Activated CD8-positive, alpha-beta memory T cell treated with anti-CD3 and anti-CD28 coated beads, Interleukin-2, amount 50 U/mL, for 24 hours (primary cell): Measurements from ENCODE around the gene STXBP5L.
"Not testable (repeated sequence)": the region's sequence is repeated elsewhere in the genome, so short reads cannot be mapped to it uniquely, and the experiment has no call there.

Experiments
- DNase-seq: peaks from one replicate; pipeline ENCODE4 v3.0.0-alpha.2; 2020; ENCODE audit errors: extremely low read depth

STXBP5L gene

GRCh38 chr3:121018917-121019321 lies 110.9 kb downstream of the STXBP5L start:
- DNase-seq: no peak

GRCh38 chr3:121063628-121064027 lies 155.6 kb downstream of the STXBP5L start:
- DNase-seq: no peak

GRCh38 chr3:121064121-121064520 lies 156.1 kb downstream of the STXBP5L start:
- no peak for DNase-seq

- no peak for DNase-seq
Measured at GRCh38 chr3:121072133-121072532, 164.1 kb downstream of the STXBP5L start.

- no peak for DNase-seq
Measured at GRCh38 chr3:121073011-121073410, 165.0 kb downstream of the STXBP5L start.

- DNase-seq: no peak
Measured at GRCh38 chr3:121075191-121075590, 167.2 kb downstream of the STXBP5L start.

- DNase-seq: not testable (repeated sequence)
Measured at GRCh38 chr3:121078378-121079101, 170.5 kb downstream of the STXBP5L start.

- no peak for DNase-seq
Measured at GRCh38 chr3:121096953-121097352, 188.9 kb downstream of the STXBP5L start.

- not testable (repeated sequence) for DNase-seq
Measured at GRCh38 chr3:121111086-121111485, 203.1 kb downstream of the STXBP5L start.

- no peak for DNase-seq
Measured at GRCh38 chr3:121111914-121112612, 204.1 kb downstream of the STXBP5L start.

- no peak for DNase-seq
Measured at GRCh38 chr3:121126033-121126706, 218.2 kb downstream of the STXBP5L start.

GRCh38 chr3:121126707-121127035 lies 218.7 kb downstream of the STXBP5L start:
- no peak for DNase-seq

- DNase-seq: no peak
Measured at GRCh38 chr3:121152573-121152972, 244.6 kb downstream of the STXBP5L start.

GRCh38 chr3:121153851-121154250 lies 245.8 kb downstream of the STXBP5L start:
- no peak for DNase-seq

- no peak for DNase-seq
Measured at GRCh38 chr3:121155028-121155427, 247.0 kb downstream of the STXBP5L start.

GRCh38 chr3:121165397-121165837 lies 257.4 kb downstream of the STXBP5L start:
- DNase-seq: no peak

GRCh38 chr3:121167374-121168139 lies 259.6 kb downstream of the STXBP5L start:
- no peak for DNase-seq

- DNase-seq: no peak
Measured at GRCh38 chr3:121175083-121175482, 267.1 kb downstream of the STXBP5L start.

GRCh38 chr3:121190626-121191025 lies 282.6 kb downstream of the STXBP5L start:
- DNase-seq: not testable (repeated sequence)

- DNase-seq: no peak
Measured at GRCh38 chr3:121202573-121202972, 294.6 kb downstream of the STXBP5L start.

GRCh38 chr3:121223116-121223515 lies 315.1 kb downstream of the STXBP5L start:
- no peak for DNase-seq

- no peak for DNase-seq
Measured at GRCh38 chr3:121228971-121229370, 321.0 kb downstream of the STXBP5L start.
